SU-DHL-6 (cell line): ENCODE data around the gene SPAG8.

ENCODE experiments used
- H2AFZ ChIP-seq: fragments of 200-600 bp; sonication (generic); 2 replicates; pipeline ENCODE4 v1.6.1; 2014; ENCODE audit warnings: low read depth, mild to moderate bottlenecking, moderate library complexity, mixed read lengths, antibody characterized with exemption, low read length; ENCODE audit not compliant: severe bottlenecking
- H3F3A ChIP-seq: fragments of 200-600 bp; shearing (Covaris generic); 2 replicates; pipeline ENCODE4 v1.6.0; 2016; ENCODE audit warnings: antibody characterized with exemption, mild to moderate bottlenecking; ENCODE audit not compliant: insufficient read depth
- H3K27ac ChIP-seq: fragments of 200-600 bp; sonication (generic); 2 replicates; pipeline ENCODE4 v1.5.1; 2016; ENCODE audit warnings: low read depth, mild to moderate bottlenecking, low read length, moderate library complexity, mixed read lengths
- H3K27me3 ChIP-seq: fragments of 200-600 bp; sonication (generic), shearing (Covaris generic); 2 replicates; pipeline ENCODE4 v1.6.0; 2014; ENCODE audit warnings: mild to moderate bottlenecking, low read length
- H3K36me3 ChIP-seq: fragments of 200-600 bp; sonication (generic); 2 replicates; pipeline ENCODE4 v1.6.1; 2014; ENCODE audit warnings: mild to moderate bottlenecking, low read length, mixed read lengths
- H3K4me2 ChIP-seq: fragments of 300-600, 200-600 bp; shearing (Covaris generic), sonication (generic); 2 replicates; pipeline ENCODE4 v1.6.0; 2014; ENCODE audit warnings: low read length, low read depth, mild to moderate bottlenecking; ENCODE audit not compliant: poor library complexity, severe bottlenecking
- H3K4me3 ChIP-seq: fragments of 200-600 bp; sonication (generic); 2 replicates; pipeline ENCODE4 v1.5.1; 2014; ENCODE audit warnings: antibody characterized with exemption, low read length, mild to moderate bottlenecking, mixed read lengths; ENCODE audit not compliant: insufficient read depth, poor library complexity, severe bottlenecking
- H3K79me2 ChIP-seq: fragments of 200-600 bp; sonication (generic); 2 replicates; pipeline ENCODE4 v1.6.1; 2014; ENCODE audit warnings: mild to moderate bottlenecking, low read length, moderate library complexity; ENCODE audit not compliant: insufficient read depth
- H3K9ac ChIP-seq: fragments of 200-600 bp; sonication (generic); 2 replicates; pipeline ENCODE4 v1.7.0; 2014; ENCODE audit warnings: mild to moderate bottlenecking, low read length
- H3K9me2 ChIP-seq: fragments of 200-600 bp; sonication (generic); replicated peaks from 2 replicates; pipeline ENCODE4 v1.6.1; 2014; ENCODE audit warnings: low read length; ENCODE audit not compliant: insufficient read depth
- H3K9me3 ChIP-seq: fragments of 200-600 bp; sonication (generic); 2 replicates; pipeline ENCODE4 v1.6.1; 2014; ENCODE audit warnings: low read length, mixed read lengths; ENCODE audit not compliant: insufficient read depth
- H4K20me1 ChIP-seq: fragments of 200-600 bp; sonication (generic); 2 replicates; pipeline ENCODE4 v1.6.1; 2014; ENCODE audit warnings: low read depth, mild to moderate bottlenecking, antibody characterized with exemption, low read length, moderate library complexity, mixed read lengths
- CTCF ChIP-seq: fragments of 200-600 bp; sonication (generic); IDR thresholded peaks from one replicate; pipeline ENCODE4 v1.5.1; 2017; ENCODE audit warnings: antibody characterized with exemption, mild to moderate bottlenecking, low read length, moderate library complexity; ENCODE audit not compliant: insufficient read depth, poor library complexity, severe bottlenecking
- EZH2phosphoT487 ChIP-seq: fragments of 200-600 bp; sonication (generic), shearing (Covaris generic); conservative IDR thresholded peaks from 2 replicates; pipeline ENCODE4 v1.6.1; 2018; ENCODE audit warnings: mild to moderate bottlenecking, antibody characterized with exemption, low read length, moderate library complexity, mixed read lengths

SPAG8 gene

GRCh38 chr9:35841645-35841900, 29.5 kb upstream of the SPAG8 start:
- no peak overlapping the region for H3K27ac ChIP-seq
- no peaks in the 10 kb centered on the region for H3K79me2 ChIP-seq
- no peaks in the 10 kb centered on the region for H3K27me3 ChIP-seq
- no peaks in the 10 kb centered on the region for H3K9me2 ChIP-seq
- H3K4me3 ChIP-seq, result no peak overlapping the region
- H3K9me3 ChIP-seq, result no peaks in the 10 kb centered on the region
- H3K36me3 ChIP-seq, result no peaks in the 10 kb centered on the region
- H3K4me2 ChIP-seq, result no peak overlapping the region
- H3F3A ChIP-seq, result no peaks in the 10 kb centered on the region
- no peak overlapping the region for H2AFZ ChIP-seq
- H4K20me1 ChIP-seq, result no peaks in the 10 kb centered on the region
- no peak for TF ChIP-seq EZH2phosphoT487
- TF ChIP-seq CTCF, result no peak
- H3K9ac ChIP-seq, result no peak overlapping the region

DNA sequence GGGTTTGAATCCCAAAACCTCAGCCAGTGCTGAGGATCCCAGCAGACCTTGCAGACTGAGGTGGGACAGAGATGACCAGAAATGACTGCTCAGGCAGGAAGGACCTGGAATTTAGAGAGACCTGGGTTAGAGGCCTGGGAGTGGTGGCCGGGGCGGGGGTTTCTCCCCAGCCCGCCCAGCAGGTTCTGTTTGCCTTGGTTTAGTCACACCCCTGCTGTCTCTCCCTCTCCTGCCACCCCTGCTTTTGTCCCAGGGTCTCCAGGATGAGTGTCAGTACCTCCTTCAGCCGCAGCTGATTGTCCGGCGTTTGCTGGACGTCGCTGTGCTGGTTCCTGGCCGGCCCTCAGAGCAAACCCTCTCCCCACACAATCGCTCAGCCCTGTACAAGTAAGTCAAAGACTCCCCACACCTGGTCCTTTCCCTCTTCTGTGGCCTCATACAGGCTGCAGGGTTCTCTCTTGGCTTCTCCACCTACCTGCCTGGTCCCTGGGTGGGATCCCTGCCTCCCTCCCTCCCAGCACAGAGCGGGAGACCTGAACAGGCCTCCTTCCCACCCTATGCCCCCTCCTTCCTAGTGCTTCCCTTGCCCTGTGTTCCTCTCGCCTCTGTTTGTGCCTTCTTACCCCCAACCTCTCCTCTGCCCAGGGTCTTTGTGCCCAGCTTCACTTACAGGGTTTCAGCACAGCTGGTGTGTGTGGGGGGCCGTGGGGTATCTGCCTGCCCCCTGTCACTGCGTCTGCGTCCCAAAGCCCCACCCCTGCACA, 29.0 kb upstream of the SPAG8 start:
- Histone ChIP-seq H4K20me1 (no peaks in the 10 kb centered on the region), H3K9ac (no peak overlapping the region)

GRCh38 chr9:35839926-35840325, 27.9 kb upstream of the SPAG8 start:
- Histone ChIP-seq H3K9me3 (no peaks in the 10 kb centered on the region), H3K4me2 (no peak overlapping the region), H3K79me2 (no peaks in the 10 kb centered on the region), H4K20me1 (no peaks in the 10 kb centered on the region), H3K9ac (no peak overlapping the region), H3F3A (no peaks in the 10 kb centered on the region), H3K27ac (no peak overlapping the region), H3K9me2 (no peaks in the 10 kb centered on the region), H3K36me3 (no peaks in the 10 kb centered on the region), H3K27me3 (no peaks in the 10 kb centered on the region), H2AFZ (no peak overlapping the region), H3K4me3 (no peak overlapping the region)
- no peak for TF ChIP-seq CTCF
- TF ChIP-seq EZH2phosphoT487, result no peak

More for the DNA sequence above, 29.0 kb upstream of the SPAG8 start:
- no peak overlapping the region for H3K4me3 ChIP-seq
- H3F3A ChIP-seq, result no peaks in the 10 kb centered on the region
- H3K9me3 ChIP-seq, result no peaks in the 10 kb centered on the region
- H3K27me3 ChIP-seq, result no peaks in the 10 kb centered on the region
- no peaks in the 10 kb centered on the region for H3K9me2 ChIP-seq
- H3K27ac ChIP-seq, result no peak overlapping the region
- no peak for TF ChIP-seq CTCF
- TF ChIP-seq EZH2phosphoT487, result no peak
- H3K79me2 ChIP-seq, result no peaks in the 10 kb centered on the region
- H3K36me3 ChIP-seq, result no peaks in the 10 kb centered on the region
- no peak overlapping the region for H2AFZ ChIP-seq
- no peak overlapping the region for H3K4me2 ChIP-seq
